Subcutaneous abdominal adipose tissue (tissue), 5 donors: ENCODE data around the gene RASA3.
"Not testable (repeated sequence)": the region's sequence is repeated elsewhere in the genome, so short reads cannot be mapped to it uniquely, and the experiment has no call there.

Source experiments
- H3K27ac ChIP-seq: one replicate; pipeline ENCODE4 v1.7.0; 2013; ENCODE audit warnings: low read depth, mild to moderate bottlenecking, inconsistent platforms, low read length, moderate library complexity
- H3K27me3 ChIP-seq, 5 donors: one replicate each; pipeline ENCODE4 v1.7.0; 2013; ENCODE audit warnings: low read length in 5 of 5, inconsistent platforms in 1 of 5; ENCODE audit not compliant: control insufficient read depth in 5 of 5, insufficient read depth in 4 of 5
- H3K36me3 ChIP-seq, 5 donors: one replicate each; pipeline ENCODE4 v1.7.0; 2013; ENCODE audit warnings: low read length in 5 of 5; ENCODE audit not compliant: control insufficient read depth in 5 of 5, insufficient read depth in 5 of 5
- H3K4me1 ChIP-seq, 5 donors: one replicate each; pipeline ENCODE4 v1.7.0; 2013; ENCODE audit warnings: low read length in 5 of 5, mild to moderate bottlenecking in 3 of 5, moderate library complexity in 1 of 5; ENCODE audit not compliant: control insufficient read depth in 5 of 5, insufficient read depth in 5 of 5
- H3K4me3 ChIP-seq, 5 donors: one replicate each; pipeline ENCODE4 v1.7.0; 2013; ENCODE audit warnings: low read length in 5 of 5, low read depth in 1 of 5
- H3K9ac ChIP-seq, 5 donors: one replicate each; pipeline ENCODE4 v1.7.0; 2013; ENCODE audit warnings: low read length in 5 of 5, mild to moderate bottlenecking in 4 of 5, moderate library complexity in 3 of 5
- H3K9me3 ChIP-seq, 5 donors: one replicate each; pipeline ENCODE4 v1.7.0; 2013; ENCODE audit warnings: low read length in 5 of 5; ENCODE audit not compliant: control insufficient read depth in 5 of 5
- donor health status: healthy.
- donor health status: healthy.
- donor health status: healthy.
- donor health status: healthy.
- donor health status: healthy.

The RASA3 gene

GRCh38 chr13:114122591-114123211, 9.7 kb downstream of the RASA3 start:
- Histone ChIP-seq H3K36me3 (peaks cover 0 to 6% (median 0%) of the 10 kb centered on the region in 5 donors), H3K27ac (no peak overlapping the region), H3K4me3 (no peak overlapping the region), H3K9me3 (no peaks in the 10 kb centered on the region), H3K4me1 (peaks cover 0 to 74% (median 52%) of the 10 kb centered on the region in 5 donors), H3K9ac (no peak overlapping the region), H3K27me3 (no peaks in the 10 kb centered on the region)

- peaks cover 0 to 68% (median 47%) of the 10 kb centered on the region in 5 donors for H3K4me1 ChIP-seq
- no peak overlapping the region for H3K27ac ChIP-seq
- no peaks in the 10 kb centered on the region for H3K27me3 ChIP-seq
- H3K4me3 ChIP-seq, result no peak overlapping the region
- no peaks in the 10 kb centered on the region for H3K9me3 ChIP-seq
- peaks cover 0 to 11% (median 2%) of the 10 kb centered on the region in 5 donors for H3K36me3 ChIP-seq
- H3K9ac ChIP-seq, result no peak overlapping the region
Observed at GRCh38 chr13:114122127-114122511, 10.3 kb downstream of the RASA3 start.

GRCh38 chr13:114121496-114122126, 10.8 kb downstream of the RASA3 start:
- H3K36me3 ChIP-seq, result peaks cover 0 to 11% (median 2%) of the 10 kb centered on the region in 5 donors
- H3K4me1 ChIP-seq, result peaks cover 0 to 63% (median 44%) of the 10 kb centered on the region in 5 donors
- H3K27ac ChIP-seq, result no peak overlapping the region

GRCh38 chr13:114121031-114121430, 11.4 kb downstream of the RASA3 start:
- no peak overlapping the region for H3K27ac ChIP-seq
- no peaks in the 10 kb centered on the region for H3K27me3 ChIP-seq
- no peak overlapping the region for H3K9ac ChIP-seq
- H3K4me3 ChIP-seq, result no peak overlapping the region
- no peaks in the 10 kb centered on the region for H3K9me3 ChIP-seq
- H3K4me1 ChIP-seq, result peaks cover 0 to 63% (median 47%) of the 10 kb centered on the region in 5 donors
- H3K36me3 ChIP-seq, result peaks cover 0 to 11% (median 2%) of the 10 kb centered on the region in 5 donors

More at GRCh38 chr13:114121496-114122126, 10.8 kb downstream of the RASA3 start:
- H3K27me3 ChIP-seq, result no peaks in the 10 kb centered on the region
- H3K9me3 ChIP-seq, result no peaks in the 10 kb centered on the region
- H3K4me3 ChIP-seq, result no peak overlapping the region
- H3K9ac ChIP-seq, result no peak overlapping the region

GRCh38 chr13:114120591-114121011, 11.8 kb downstream of the RASA3 start:
- no peaks in the 10 kb centered on the region for H3K27me3 ChIP-seq
- H3K9ac ChIP-seq, result peak overlapping the region in 1 of 5 donors; percentile 41
- H3K36me3 ChIP-seq, result peaks cover 0 to 11% (median 2%) of the 10 kb centered on the region in 5 donors
- peaks cover 2 to 68% (median 51%) of the 10 kb centered on the region in 5 donors for H3K4me1 ChIP-seq
- no peak overlapping the region for H3K27ac ChIP-seq
- H3K4me3 ChIP-seq, result no peak overlapping the region
- no peaks in the 10 kb centered on the region for H3K9me3 ChIP-seq

- no peaks in the 10 kb centered on the region for H3K9me3 ChIP-seq
- peaks cover 3 to 67% (median 58%) of the 10 kb centered on the region in 5 donors for H3K4me1 ChIP-seq
- peak overlapping the region in 1 of 5 donors; percentile 11 for H3K4me3 ChIP-seq
- no peak overlapping the region for H3K9ac ChIP-seq
- H3K27ac ChIP-seq, result peak overlapping the region; percentile 76
- peaks cover 0 to 9% (median 5%) of the 10 kb centered on the region in 5 donors for H3K36me3 ChIP-seq
- H3K27me3 ChIP-seq, result no peaks in the 10 kb centered on the region
Observed at GRCh38 chr13:114119196-114119595, 13.2 kb downstream of the RASA3 start.

GRCh38 chr13:114118511-114119123, 13.8 kb downstream of the RASA3 start:
- no peak overlapping the region for H3K9ac ChIP-seq
- peaks cover 3 to 68% (median 58%) of the 10 kb centered on the region in 5 donors for H3K4me1 ChIP-seq
- H3K27ac ChIP-seq, result peak overlapping the region; percentile 76
- no peaks in the 10 kb centered on the region for H3K9me3 ChIP-seq
- H3K4me3 ChIP-seq, result peak overlapping the region in 1 of 5 donors; percentile 22
- peaks cover 0 to 9% (median 5%) of the 10 kb centered on the region in 5 donors for H3K36me3 ChIP-seq
- no peaks in the 10 kb centered on the region for H3K27me3 ChIP-seq

GRCh38 chr13:114118086-114118485, 14.3 kb downstream of the RASA3 start:
- no peak overlapping the region for H3K4me3 ChIP-seq
- peaks cover 0 to 9% (median 8%) of the 10 kb centered on the region in 5 donors for H3K36me3 ChIP-seq
- H3K9ac ChIP-seq, result no peak overlapping the region
- no peaks in the 10 kb centered on the region for H3K9me3 ChIP-seq
- peaks cover 3 to 62% (median 52%) of the 10 kb centered on the region in 5 donors for H3K4me1 ChIP-seq
- H3K27me3 ChIP-seq, result no peaks in the 10 kb centered on the region
- peak overlapping the region; percentile 76 for H3K27ac ChIP-seq

- not testable (repeated sequence) for H3K27ac ChIP-seq, H3K27me3 ChIP-seq, H3K9ac ChIP-seq, H3K9me3 ChIP-seq, H3K4me3 ChIP-seq, H3K36me3 ChIP-seq
- peaks cover 3 to 56% (median 46%) of the 10 kb centered on the region in 5 donors for H3K4me1 ChIP-seq
Observed at GRCh38 chr13:114117341-114117874, 15.0 kb downstream of the RASA3 start.

- H3K4me3 ChIP-seq, result no peak overlapping the region
- H3K9me3 ChIP-seq, result no peaks in the 10 kb centered on the region
- H3K4me1 ChIP-seq, result peaks cover 3 to 50% (median 41%) of the 10 kb centered on the region in 5 donors
- no peaks in the 10 kb centered on the region for H3K27me3 ChIP-seq
- H3K27ac ChIP-seq, result no peak overlapping the region
- H3K9ac ChIP-seq, result no peak overlapping the region
- H3K36me3 ChIP-seq, result peaks cover 0 to 10% (median 8%) of the 10 kb centered on the region in 5 donors
Observed at GRCh38 chr13:114116734-114117133, 15.7 kb downstream of the RASA3 start.
